Epithelial cell of esophagus (primary cell): ENCODE results near the gene KHDC1.
"Not testable (repeated sequence)": the region's sequence is repeated elsewhere in the genome, so short reads cannot be mapped to it uniquely, and the experiment has no call there.

Experiments used
- DNase-seq: peaks from one replicate; pipeline ENCODE4 v3.0.0; 2010; ENCODE audit warnings: low read depth
- H3K4me3 ChIP-seq: 2 replicates; pipeline ENCODE4 v1.5.1; 2011; ENCODE audit warnings: mild to moderate bottlenecking, low read length, control low read depth
- TF ChIP-seq, protein P1 (sequence below): IDR thresholded peaks from 2 replicates; pipeline ENCODE4 v1.5.1; 2011; ENCODE audit warnings: low read depth, mild to moderate bottlenecking, low read length, control low read depth, inconsistent platforms; ENCODE audit not compliant: insufficient read depth; ENCODE audit errors: missing control alignments

The KHDC1 gene, protein sequence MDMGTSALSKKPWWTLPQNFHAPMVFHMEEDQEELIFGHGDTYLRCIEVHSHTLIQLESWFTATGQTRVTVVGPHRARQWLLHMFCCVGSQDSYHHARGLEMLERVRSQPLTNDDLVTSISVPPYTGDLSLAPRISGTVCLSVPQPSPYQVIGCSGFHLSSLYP

DNA sequence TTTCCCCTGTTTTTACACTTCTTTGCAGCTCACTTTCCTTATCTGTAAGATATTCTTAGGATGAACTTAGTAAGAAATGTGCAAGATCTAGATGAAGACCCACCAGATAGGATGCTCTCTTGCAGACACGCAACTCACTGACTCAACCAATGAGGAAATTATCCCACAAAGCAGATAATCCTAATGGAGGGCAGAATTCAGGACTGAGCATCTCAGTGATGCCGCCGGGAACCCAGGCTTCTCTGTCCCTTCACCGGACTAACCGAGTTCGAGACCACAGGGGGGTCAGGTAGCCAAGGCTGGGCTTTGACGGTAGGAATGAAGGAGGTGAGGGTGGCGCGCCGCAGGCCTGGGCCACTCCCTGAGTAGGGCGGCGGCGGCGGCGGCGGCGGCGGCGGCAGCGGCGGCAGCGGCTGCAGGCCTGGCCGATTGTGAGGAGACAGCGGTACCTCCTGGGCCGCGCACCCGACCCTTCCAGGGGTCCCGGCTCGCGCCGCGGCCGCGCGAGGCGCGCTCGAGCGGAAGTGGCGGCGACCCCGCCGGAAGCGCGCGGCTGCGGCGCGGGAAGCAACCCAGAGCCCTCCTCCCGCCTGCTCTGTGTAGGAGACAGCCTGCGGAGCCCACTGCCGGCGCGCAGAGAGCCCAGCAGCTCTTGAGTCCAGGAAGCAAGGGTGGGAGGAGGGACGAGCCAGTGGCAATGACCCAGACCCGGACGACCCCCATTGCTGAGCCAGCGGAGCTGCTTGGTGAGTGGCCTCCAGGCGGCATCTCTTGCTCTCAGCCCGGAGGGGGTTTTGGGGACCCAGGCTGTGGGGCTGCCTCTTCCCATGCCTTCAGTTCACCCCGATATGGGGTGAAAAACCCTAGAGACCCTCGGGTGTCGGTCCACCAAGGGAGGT lies at the start of gene KHDC1:
KHDC1 (minus strand) TSS at position 526 of the 899 bp plus-strand sequence. CDS start 20,679 bp downstream, outside the sequence.
- peak within 1 kb of the TSS; percentile 60 for H3K4me3 ChIP-seq
- peak; percentile 38 for DNase-seq
- TF ChIP-seq, protein P1, sequence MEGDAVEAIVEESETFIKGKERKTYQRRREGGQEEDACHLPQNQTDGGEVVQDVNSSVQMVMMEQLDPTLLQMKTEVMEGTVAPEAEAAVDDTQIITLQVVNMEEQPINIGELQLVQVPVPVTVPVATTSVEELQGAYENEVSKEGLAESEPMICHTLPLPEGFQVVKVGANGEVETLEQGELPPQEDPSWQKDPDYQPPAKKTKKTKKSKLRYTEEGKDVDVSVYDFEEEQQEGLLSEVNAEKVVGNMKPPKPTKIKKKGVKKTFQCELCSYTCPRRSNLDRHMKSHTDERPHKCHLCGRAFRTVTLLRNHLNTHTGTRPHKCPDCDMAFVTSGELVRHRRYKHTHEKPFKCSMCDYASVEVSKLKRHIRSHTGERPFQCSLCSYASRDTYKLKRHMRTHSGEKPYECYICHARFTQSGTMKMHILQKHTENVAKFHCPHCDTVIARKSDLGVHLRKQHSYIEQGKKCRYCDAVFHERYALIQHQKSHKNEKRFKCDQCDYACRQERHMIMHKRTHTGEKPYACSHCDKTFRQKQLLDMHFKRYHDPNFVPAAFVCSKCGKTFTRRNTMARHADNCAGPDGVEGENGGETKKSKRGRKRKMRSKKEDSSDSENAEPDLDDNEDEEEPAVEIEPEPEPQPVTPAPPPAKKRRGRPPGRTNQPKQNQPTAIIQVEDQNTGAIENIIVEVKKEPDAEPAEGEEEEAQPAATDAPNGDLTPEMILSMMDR: no peak

DNA sequence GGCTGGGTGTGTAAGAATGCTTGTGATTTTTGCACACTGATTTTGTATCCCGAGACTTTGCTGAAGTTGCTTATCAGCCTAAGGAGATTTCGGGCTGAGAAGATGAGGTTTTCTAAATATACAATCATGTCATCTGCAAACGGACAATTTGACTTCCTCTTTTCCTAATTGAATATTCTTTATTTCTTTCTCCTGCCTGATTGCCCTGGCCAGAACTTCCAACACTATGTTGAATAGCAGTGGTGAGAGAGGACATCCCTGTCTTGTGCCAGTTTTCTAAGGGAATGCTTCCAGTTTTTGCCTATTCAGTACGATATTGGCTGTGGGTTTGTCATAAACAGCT lies 47.5 kb upstream of the KHDC1 start:
- DNase-seq: not testable (repeated sequence)
- peak overlapping the region; percentile 71 for H3K4me3 ChIP-seq

GRCh38 chr6:73309785-73310502 lies 46.9 kb upstream of the KHDC1 start:
- H3K4me3 ChIP-seq: peak overlapping the region; percentile 71
- peak; percentile 57 for DNase-seq
- TF ChIP-seq, protein P1: peak; percentile 42

- peak overlapping the region; percentile 71 for H3K4me3 ChIP-seq
- peak; percentile 36 for DNase-seq
- TF ChIP-seq, protein P1: no peak
These were observed 46.5 kb upstream of the KHDC1 start for GRCh38 chr6:73309535-73309784.

GRCh38 chr6:73308712-73309534 lies 45.9 kb upstream of the KHDC1 start:
- TF ChIP-seq, protein P1: peak; percentile 24
- peak; percentile 32 for DNase-seq
- H3K4me3 ChIP-seq: peak overlapping the region; percentile 71

DNA sequence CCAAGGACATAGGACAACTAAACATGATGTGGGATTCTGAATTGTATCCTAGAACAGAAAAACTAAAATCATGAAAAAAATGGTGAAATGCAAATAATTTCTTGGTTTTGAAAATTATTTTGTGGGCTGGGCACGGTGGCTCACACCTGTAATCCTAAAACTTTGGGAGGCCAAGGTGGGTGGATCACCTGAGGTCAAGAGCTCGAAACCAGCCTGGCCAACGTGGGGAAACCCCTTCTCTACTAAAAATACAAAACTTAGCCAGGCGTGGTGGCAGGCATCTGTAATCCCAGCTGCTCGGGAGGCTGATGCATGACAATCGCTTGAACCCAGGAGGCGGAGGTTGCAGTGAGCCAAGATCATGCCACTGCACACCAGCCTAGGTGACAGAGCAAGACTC lies 40.8 kb upstream of the KHDC1 start:
- not testable (repeated sequence) for DNase-seq, H3K4me3 ChIP-seq

DNA sequence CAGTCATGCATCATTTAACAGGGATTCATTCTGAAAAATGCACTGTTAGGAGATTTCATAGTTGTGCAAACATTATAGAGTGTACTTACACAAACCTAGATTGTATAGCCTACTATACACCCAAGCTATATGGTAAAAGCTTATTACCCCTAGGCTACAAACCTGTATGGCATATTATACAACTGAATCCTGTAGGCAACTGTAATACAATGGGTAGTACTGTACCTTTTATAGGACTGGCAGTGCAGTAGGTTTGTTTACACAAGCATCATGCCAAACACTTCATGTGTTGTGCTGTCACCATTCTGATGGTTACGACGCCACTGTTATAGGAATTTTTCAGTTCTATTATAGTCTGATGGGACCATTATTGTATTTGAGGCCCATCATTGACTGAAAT lies 39.3 kb upstream of the KHDC1 start:
- DNase-seq: no peak
- TF ChIP-seq, protein P1: no peak
- no peak overlapping the region for H3K4me3 ChIP-seq
